Natural killer cell (primary cell): Measurements from ENCODE around the gene NSDHL. TPM values are rescaled to one million over a fixed set of nuclear protein-coding genes. Genes with fewer than 3 reads are reported as not detected.
A peak's percentile ranks its signal among the peaks of the same experiment; 100 is the strongest.

Experiments used
- ATAC-seq, 3 donors: fragments of 150-1000 bp in 2 of 3; fragments of 200-7000 bp in 1 of 3; cut with Tn5 transposase; 1 replicate in 1 of 3; 2 replicates in 2 of 3; pipeline ENCODE4 v1.10.0; 2021; ENCODE audit warnings: mild to moderate bottlenecking in 2 of 3, moderate library complexity in 2 of 3
- DNase-seq, 2 donors: peaks; one replicate each; pipeline versions ENCODE4 v3.0.0 to v3.0.0-alpha.2; 2013 to 2021; ENCODE audit warnings: mixed read lengths in 1 of 2
- H3K27ac ChIP-seq: one replicate; pipeline ENCODE4 v1.5.1; 2013; ENCODE audit warnings: mild to moderate bottlenecking, low read length
- H3K27me3 ChIP-seq: one replicate; pipeline ENCODE4 v1.6.1; 2013; ENCODE audit warnings: low read length; ENCODE audit not compliant: control insufficient read depth, insufficient read depth
- H3K36me3 ChIP-seq: one replicate; pipeline ENCODE4 v1.6.1; 2013; ENCODE audit warnings: low read length; ENCODE audit not compliant: control insufficient read depth, insufficient read depth
- H3K4me1 ChIP-seq: one replicate; pipeline ENCODE4 v1.6.1; 2013; ENCODE audit warnings: low read length; ENCODE audit not compliant: control insufficient read depth, insufficient read depth
- H3K4me3 ChIP-seq: one replicate; pipeline ENCODE4 v1.5.1; 2013; ENCODE audit warnings: low read length
- H3K9me3 ChIP-seq: one replicate; pipeline ENCODE4 v1.6.1; 2013; ENCODE audit warnings: low read length; ENCODE audit not compliant: control insufficient read depth, insufficient read depth
- H3K27ac Mint-ChIP-seq, 2 donors: one replicate each; pipeline ENCODE4 v1.8.0; 2022; ENCODE audit warnings: mild to moderate bottlenecking in 2 of 2, mixed read lengths in 2 of 2, moderate library complexity in 1 of 2
- H3K27me3 Mint-ChIP-seq, 2 donors: one replicate each; pipeline ENCODE4 v1.8.0; 2022; ENCODE audit warnings: low read depth in 2 of 2, mixed read lengths in 2 of 2
- H3K36me3 Mint-ChIP-seq: one replicate; pipeline ENCODE4 v1.8.0; 2022; ENCODE audit warnings: mixed read lengths
- H3K4me1 Mint-ChIP-seq, 2 donors: one replicate each; pipeline ENCODE4 v1.8.0; 2022; ENCODE audit warnings: mixed read lengths in 2 of 2
- H3K4me3 Mint-ChIP-seq: one replicate; pipeline ENCODE4 v1.8.0; 2022; ENCODE audit warnings: mild to moderate bottlenecking, moderate library complexity, mixed read lengths
- H3K9me3 Mint-ChIP-seq, 2 donors: one replicate each; pipeline ENCODE4 v1.8.0; 2022; ENCODE audit warnings: mixed read lengths in 2 of 2
- CTCF ChIP-seq: fragments of 200-600 bp; IDR thresholded peaks from one replicate; pipeline ENCODE4 v1.8.0; 2022; ENCODE audit warnings: antibody characterized with exemption
- WGBS: methylation state at CpG from one replicate; pipeline ENCODE4 v1.1.7; 2013; ENCODE audit warnings: missing lambda C conversion rate; ENCODE audit not compliant: insufficient coverage; 5-methylcytosine and 5-hydroxymethylcytosine counted together
- intact Hi-C: fragments of 100-400 bp; cut with micrococcal nuclease; formaldehyde crosslinking; loops from one replicate; pipeline ENCODE4 v1.14.2; 2022
- total RNA-seq, 4 donors: library from RNA; stranded (reverse); fragments of 120-200 nt in 1 of 4; gene quantifications; one replicate each; pipeline versions ENCODE4 v1.2.3 to v1.2.4, GENCODE V29; 2013 to 2022

NSDHL gene
- total RNA-seq, 3 donors from 2014 or later (not counting 1 experiment from before 2014, with no cell fraction given), result 4.9 to 8.2 (median 7.9) TPM

GRCh38 chrX:152904151-152905080 is 73.6 kb downstream of the NSDHL start:
- Mint-ChIP-seq H3K4me3 (no peak overlapping the region), H3K27me3 (peaks cover 4 to 7% of the 10 kb centered on the region in 2 donors), H3K27ac (no peak overlapping the region), H3K4me1 (no peaks in the 10 kb centered on the region), H3K9me3 (no peaks in the 10 kb centered on the region), H3K36me3 (no peaks in the 10 kb centered on the region)
- peak in 2 of 3 donors; percentile 50 to 66 for ATAC-seq
- peak; percentile 23 for TF ChIP-seq CTCF
- DNase-seq, result peak; percentile 20 to 55
- intact Hi-C loops, result no loop called here
- H3K9me3 ChIP-seq, result no peaks in the 10 kb centered on the region
- no peaks in the 10 kb centered on the region for H3K27me3 ChIP-seq
- WGBS, result 48% methylated on average over 20 of the region's 20 CpGs
- H3K36me3 ChIP-seq, result no peaks in the 10 kb centered on the region
- H3K27ac ChIP-seq, result no peak overlapping the region
- no peak overlapping the region for H3K4me3 ChIP-seq
- no peaks in the 10 kb centered on the region for H3K4me1 ChIP-seq

GRCh38 chrX:152905081-152905420 is 74.2 kb downstream of the NSDHL start:
- H3K9me3 Mint-ChIP-seq, result no peaks in the 10 kb centered on the region
- no peak overlapping the region for H3K27ac ChIP-seq
- no peak overlapping the region for H3K4me3 ChIP-seq
- ATAC-seq (no peak), DNase-seq (no peak)
- no peaks in the 10 kb centered on the region for H3K9me3 ChIP-seq
- no peak overlapping the region for H3K4me3 Mint-ChIP-seq
- TF ChIP-seq CTCF, result no peak
- WGBS, result 85% methylated on average over 7 of the region's 8 CpGs
- H3K27me3 ChIP-seq, result no peaks in the 10 kb centered on the region
- H3K27ac Mint-ChIP-seq, result no peak overlapping the region
- peaks cover 4 to 7% of the 10 kb centered on the region in 2 donors for H3K27me3 Mint-ChIP-seq
- H3K36me3 ChIP-seq, result no peaks in the 10 kb centered on the region
- no peaks in the 10 kb centered on the region for H3K36me3 Mint-ChIP-seq
- no peaks in the 10 kb centered on the region for H3K4me1 ChIP-seq
- no peaks in the 10 kb centered on the region for H3K4me1 Mint-ChIP-seq
- intact Hi-C loops, result no loop called here

- H3K36me3 ChIP-seq, result no peaks in the 10 kb centered on the region
- H3K9me3 ChIP-seq, result no peaks in the 10 kb centered on the region
- Mint-ChIP-seq H3K4me3 (no peak overlapping the region), H3K36me3 (no peaks in the 10 kb centered on the region), H3K4me1 (no peaks in the 10 kb centered on the region), H3K27ac (no peak overlapping the region), H3K9me3 (no peaks in the 10 kb centered on the region), H3K27me3 (peaks cover 4 to 7% of the 10 kb centered on the region in 2 donors)
- H3K4me3 ChIP-seq, result no peak overlapping the region
- TF ChIP-seq CTCF, result no peak
- no peaks in the 10 kb centered on the region for H3K4me1 ChIP-seq
- ATAC-seq, result no peak
- intact Hi-C loops, result no loop called here
- no peak for DNase-seq
- 37% methylated on average over 17 of the region's 17 CpGs for WGBS
- no peak overlapping the region for H3K27ac ChIP-seq
- H3K27me3 ChIP-seq, result no peaks in the 10 kb centered on the region
Observed at GRCh38 chrX:152907084-152907651, 76.3 kb downstream of the NSDHL start.
